Measurements from ENCODE around the gene ZNF846.

ZNF846 gene

GRCh38 chr19:9702186-9702585 lies 66.4 kb downstream of the ZNF846 start:
- Mint-ChIP-seq H3K27me3 (peaks cover 11% of the 10 kb centered on the region), H3K4me3 (no peak overlapping the region), H3K27ac (ENCODE audit: low read depth) (no peak overlapping the region), H3K9me3 (peaks cover 5% of the 10 kb centered on the region), H3K4me1 (peaks cover 6% of the 10 kb centered on the region), H3K36me3 (ENCODE audit: insufficient read depth) (no peaks in the 10 kb centered on the region)
- DNase-seq (ENCODE audit: low spot score in 2 of 2), result no peak
- ATAC-seq (replicated peaks; ENCODE audit: extremely low read depth, poor library complexity, severe bottlenecking), result no peak

Measured in central memory CD8-positive, alpha-beta T cell (primary cell).